Measurements from ENCODE around the gene OGFR.

OGFR gene

DNA sequence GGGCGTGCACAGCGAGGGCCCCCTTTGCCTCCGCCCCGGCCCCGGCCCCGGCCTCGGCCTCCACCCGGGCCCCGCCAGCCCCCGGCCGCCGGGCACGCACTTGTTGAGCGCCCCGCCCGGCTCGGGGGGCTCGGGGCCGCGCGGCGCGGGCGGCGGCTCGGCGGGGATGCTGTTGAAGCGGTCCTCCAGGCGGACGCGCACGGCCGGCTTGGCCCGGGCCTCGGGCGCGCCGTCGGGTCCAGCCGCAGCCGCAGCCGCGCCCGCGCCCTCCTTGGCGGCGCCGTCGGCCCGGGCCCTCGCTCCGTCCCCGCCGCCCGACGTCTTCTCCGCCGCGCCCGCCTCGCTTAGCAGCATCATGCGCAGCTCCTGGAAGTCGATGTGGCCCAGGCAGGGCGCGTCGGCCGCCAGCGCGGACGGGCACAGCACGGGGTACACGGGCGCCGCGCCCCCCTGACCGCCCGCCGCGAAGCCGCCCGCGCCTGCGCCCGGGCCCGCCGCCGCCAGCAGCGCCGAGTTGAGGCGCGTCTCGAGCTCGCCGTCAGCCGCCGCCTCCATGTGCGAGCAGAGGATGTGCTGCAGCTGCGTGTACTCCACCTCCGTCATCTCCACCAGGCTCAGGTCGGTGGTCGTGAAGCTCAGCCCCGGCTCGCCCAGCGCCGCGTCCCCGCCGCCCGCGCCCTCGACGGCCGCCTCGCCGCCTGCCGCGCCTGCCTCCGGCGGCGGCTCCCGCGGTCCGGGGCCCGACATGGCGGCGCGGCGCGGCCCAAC, 56.5 kb downstream of the OGFR start:
- H3K4me3 ChIP-seq (ENCODE audit: low read depth, low read length), result peak overlapping the region; percentile 59
- H3K36me3 ChIP-seq (ENCODE audit: control insufficient read depth, insufficient read depth, low read length), result peaks cover 9% of the 10 kb centered on the region
- H3K9ac ChIP-seq (ENCODE audit: low read depth, low read length), result no peak overlapping the region

DNA sequence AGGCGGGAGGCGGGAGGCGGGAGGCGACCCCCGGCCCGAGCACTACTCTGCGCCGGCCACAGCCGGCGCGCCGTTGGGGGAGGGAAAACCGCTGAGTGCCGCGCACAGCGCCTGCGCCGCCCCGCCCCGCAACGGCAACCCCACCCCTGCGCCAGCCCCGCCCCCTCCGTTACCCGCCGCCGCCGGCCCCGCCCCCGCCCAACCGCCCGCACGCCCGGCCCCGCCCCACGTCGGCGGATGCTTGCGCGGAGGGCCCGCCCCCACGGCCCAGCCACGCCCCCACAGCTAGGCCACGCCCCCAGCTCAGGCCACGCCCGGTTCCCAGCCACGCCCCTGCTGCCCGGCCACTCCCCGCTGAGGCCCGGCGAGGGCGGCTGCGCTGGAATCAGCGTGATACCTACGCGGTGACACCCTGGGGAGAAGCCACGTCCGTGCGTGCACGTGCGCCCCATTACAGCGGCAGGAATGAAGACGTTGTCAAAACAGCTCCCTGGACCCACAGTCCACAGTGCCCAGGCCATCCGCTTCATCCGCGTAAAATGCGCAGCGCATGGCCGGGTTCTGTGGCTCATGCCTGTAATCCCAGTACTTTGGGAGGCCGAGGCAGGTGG, 57.2 kb downstream of the OGFR start, which contains the start of gene TCFL5:
Gene TCFL5, minus strand, starts transcription at position 97 of the 611 bp plus-strand sequence. CDS start 152 bp downstream, outside the sequence.
- no peaks in the 10 kb centered on the region for H3K9me3 ChIP-seq (ENCODE audit: control insufficient read depth, insufficient read depth, low read length)
- no peaks in the 10 kb centered on the region for H3K27me3 ChIP-seq (ENCODE audit: control insufficient read depth, insufficient read depth, low read length)
- peaks cover 6% of the 10 kb centered on the region for H3K36me3 ChIP-seq (ENCODE audit: control insufficient read depth, insufficient read depth, low read length)
- H3K4me1 ChIP-seq (ENCODE audit: control insufficient read depth, insufficient read depth, low read length), result peaks cover 6% of the 10 kb centered on the region
- peak within 1 kb of the TSS; percentile 16 for H3K9ac ChIP-seq (ENCODE audit: low read depth, low read length)
- H3K4me3 ChIP-seq (ENCODE audit: low read depth, low read length), result peak within 1 kb of the TSS; percentile 59

More for the DNA sequence above, 56.5 kb downstream of the OGFR start:
- H3K9me3 ChIP-seq (ENCODE audit: control insufficient read depth, insufficient read depth, low read length), result no peaks in the 10 kb centered on the region
- H3K27me3 ChIP-seq (ENCODE audit: control insufficient read depth, insufficient read depth, low read length), result no peaks in the 10 kb centered on the region
- peaks cover 6% of the 10 kb centered on the region for H3K4me1 ChIP-seq (ENCODE audit: control insufficient read depth, insufficient read depth, low read length)

All from iPS-15b (cell line).